ENCODE results near the gene CENPP. TPM values are rescaled to one million over a fixed set of nuclear protein-coding genes. Genes with fewer than 3 reads are reported as not detected.

CENPP gene
- polyA plus RNA-seq, 2 of the 4 experiments (the other 2 are of a cell fraction) = 7.2 to 13.4 TPM

- TF ChIP-seq MAZ (IDR thresholded peaks at IDR 0.05; ENCODE audit: borderline replicate concordance, low read depth, low read length) (no peak), KDM5A (IDR thresholded peaks at IDR 0.05) (no peak), MAX (IDR thresholded peaks at IDR 0.05) (no peak), MYC (IDR thresholded peaks at IDR 0.05; ENCODE audit: borderline replicate concordance, low read length) (no peak)
Measured at GRCh38 chr9:92525306-92525705, 199.6 kb downstream of the CENPP start (continued).

DNA sequence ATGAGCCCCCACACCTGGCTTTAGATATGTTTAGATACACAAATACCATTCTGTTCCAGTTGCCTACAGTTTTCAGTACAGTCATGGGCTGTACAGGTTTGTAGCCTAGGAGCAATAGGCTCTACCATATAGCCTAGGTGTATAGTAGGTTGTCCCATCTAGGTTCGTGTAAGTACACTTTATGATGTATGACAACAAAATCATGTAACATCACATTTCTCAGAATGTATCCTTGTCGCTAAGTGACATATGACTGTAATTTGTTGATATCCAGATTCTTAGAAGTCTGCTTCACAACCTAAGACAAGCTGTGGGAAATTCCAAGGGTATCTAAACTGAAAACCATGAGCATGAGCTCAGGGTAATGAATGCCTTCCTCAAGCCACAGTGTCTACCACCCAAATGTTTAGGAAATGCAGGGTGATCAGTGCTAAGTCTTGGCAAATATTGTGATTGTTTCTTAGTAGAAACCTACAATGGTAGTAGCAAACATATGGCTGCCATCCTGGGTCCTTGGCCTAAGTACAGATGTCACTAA is 201.6 kb downstream of the CENPP start:
- WGBS (ENCODE audit: missing lambda C conversion rate) = 93% methylated on average over 2 of the region's 2 CpGs
- FAIRE-seq = no peak

DNA sequence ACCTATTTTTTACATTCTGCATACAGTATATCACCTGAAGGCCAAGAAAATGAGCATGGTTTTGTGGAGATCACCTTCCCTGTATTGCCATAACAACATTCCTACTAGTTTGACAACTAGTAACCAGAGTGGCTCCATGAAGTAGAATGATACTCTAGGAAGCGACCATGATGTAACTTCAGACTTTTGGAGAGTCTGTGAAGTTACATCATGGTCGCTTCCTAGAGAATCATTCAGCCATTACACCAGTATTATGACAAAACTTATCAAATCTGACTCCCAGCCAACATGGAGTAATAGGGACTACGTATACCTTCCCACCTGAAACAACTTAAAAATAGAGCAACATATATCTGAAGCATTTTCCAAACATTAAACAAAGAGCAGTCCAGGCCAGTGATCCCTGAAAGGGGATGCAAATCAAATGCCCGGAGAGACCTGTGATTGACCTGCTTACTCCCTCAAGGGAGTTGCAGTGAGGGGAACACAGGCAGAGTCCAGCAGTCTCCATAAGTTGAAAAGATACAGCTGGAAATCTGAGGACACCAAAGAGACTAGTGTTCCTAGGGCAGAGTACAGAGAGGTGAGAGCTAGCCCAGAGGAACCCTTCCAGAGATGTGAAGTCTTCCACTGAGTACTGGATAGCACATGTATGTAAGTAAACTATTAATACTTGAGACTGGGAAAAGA is 202.2 kb downstream of the CENPP start:
- no peak for ATAC-seq
- ChIA-PET POLR2A (no interaction called here), CTCF (no interaction called here)
- DNase-seq (ENCODE audit: low read depth in 1 of 2, low spot score in 1 of 2) = no peak
- Histone ChIP-seq H3K4me2 (no peak overlapping the region), H3K4me3 (no peak overlapping the region), H3K27ac (no peak overlapping the region), H3K9me3 (no peaks in the 10 kb centered on the region), H3K4me1 (no peaks in the 10 kb centered on the region)
- FAIRE-seq = no peak
- WGBS (ENCODE audit: missing lambda C conversion rate) = 84% methylated on average over 4 of the region's 4 CpGs
- TF ChIP-seq RAD21 (conservative IDR thresholded peaks at IDR 0.05 in 1 of 2, IDR thresholded peaks at IDR 0.05 in 1 of 2) = no peak
- TF ChIP-seq, protein P1, sequence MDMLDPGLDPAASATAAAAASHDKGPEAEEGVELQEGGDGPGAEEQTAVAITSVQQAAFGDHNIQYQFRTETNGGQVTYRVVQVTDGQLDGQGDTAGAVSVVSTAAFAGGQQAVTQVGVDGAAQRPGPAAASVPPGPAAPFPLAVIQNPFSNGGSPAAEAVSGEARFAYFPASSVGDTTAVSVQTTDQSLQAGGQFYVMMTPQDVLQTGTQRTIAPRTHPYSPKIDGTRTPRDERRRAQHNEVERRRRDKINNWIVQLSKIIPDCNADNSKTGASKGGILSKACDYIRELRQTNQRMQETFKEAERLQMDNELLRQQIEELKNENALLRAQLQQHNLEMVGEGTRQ (IDR thresholded peaks at IDR 0.05) = no peak
- no peak for TF ChIP-seq CHD4 (IDR thresholded peaks at IDR 0.05; ENCODE audit: borderline replicate concordance)
- TF ChIP-seq KDM1A (IDR thresholded peaks at IDR 0.05; ENCODE audit: low read depth) = no peak
- TF ChIP-seq SREBF2 (IDR thresholded peaks at IDR 0.05) = no peak
- no peak for TF ChIP-seq HOXB5 (CRISPR knock-in tag; IDR thresholded peaks at IDR 0.05)
- no peak for TF ChIP-seq GATA3 (IDR thresholded peaks at IDR 0.05; ENCODE audit: borderline replicate concordance)
- no peak for TF ChIP-seq HOXA7 (CRISPR knock-in tag; IDR thresholded peaks at IDR 0.05)
- TF ChIP-seq MAX (IDR thresholded peaks at IDR 0.05) = no peak
- TF ChIP-seq NR3C1 (IDR thresholded peaks at IDR 0.05) = no peak
- TF ChIP-seq SMC3 (IDR thresholded peaks at IDR 0.05) = no peak
- no peak for TF ChIP-seq HMGXB4 (CRISPR knock-in tag; IDR thresholded peaks at IDR 0.05; ENCODE audit: borderline replicate concordance)
- no peak for TF ChIP-seq PHF8 (IDR thresholded peaks at IDR 0.05; ENCODE audit: borderline replicate concordance, low read depth)
- TF ChIP-seq ZC3H11A (IDR thresholded peaks at IDR 0.05) = no peak
- TF ChIP-seq EP300 (IDR thresholded peaks at IDR 0.05) = no peak
- no peak for TF ChIP-seq FOSB (CRISPR knock-in tag; IDR thresholded peaks at IDR 0.05)
- TF ChIP-seq ZSCAN20 (CRISPR knock-in tag; IDR thresholded peaks at IDR 0.05) = no peak

More for the DNA sequence above, 201.6 kb downstream of the CENPP start:
- H3K9me3 ChIP-seq = no peaks in the 10 kb centered on the region
- DNase-seq (ENCODE audit: low read depth in 1 of 2, low spot score in 1 of 2) = no peak
- no peak overlapping the region for H3K27ac ChIP-seq
- no peaks in the 10 kb centered on the region for H3K4me1 ChIP-seq
- no peak overlapping the region for H3K4me2 ChIP-seq
- TF ChIP-seq MAX (IDR thresholded peaks at IDR 0.05) (no peak), NR3C1 (IDR thresholded peaks at IDR 0.05) (no peak), ZFP36 (IDR thresholded peaks at IDR 0.05; ENCODE audit: borderline replicate concordance, partially characterized antibody) (no peak), TP53 (CRISPR knock-in tag; IDR thresholded peaks at IDR 0.05) (no peak), CBX2 (IDR thresholded peaks at IDR 0.05; ENCODE audit: borderline replicate concordance, low read depth) (no peak), RAD21 (conservative IDR thresholded peaks at IDR 0.05 in 1 of 2, IDR thresholded peaks at IDR 0.05 in 1 of 2) (no peak), GATA3 (IDR thresholded peaks at IDR 0.05; ENCODE audit: borderline replicate concordance) (no peak), PHF8 (IDR thresholded peaks at IDR 0.05; ENCODE audit: borderline replicate concordance, low read depth) (no peak), ZC3H11A (IDR thresholded peaks at IDR 0.05) (no peak), KDM1A (IDR thresholded peaks at IDR 0.05; ENCODE audit: low read depth) (no peak), ESRRA (IDR thresholded peaks at IDR 0.05; ENCODE audit: borderline replicate concordance, low read length) (no peak), EHF (CRISPR knock-in tag; IDR thresholded peaks at IDR 0.05) (no peak), MYC (IDR thresholded peaks at IDR 0.05; ENCODE audit: borderline replicate concordance, low read length) (no peak), SREBF2 (IDR thresholded peaks at IDR 0.05) (no peak), MAFK (IDR thresholded peaks at IDR 0.05; ENCODE audit: partially characterized antibody) (no peak), FOSL2 (IDR thresholded peaks at IDR 0.05) (no peak), FOSL2 (CRISPR knock-in tag; IDR thresholded peaks at IDR 0.05) (no peak), FOSB (CRISPR knock-in tag; IDR thresholded peaks at IDR 0.05) (no peak), ZNF302 (CRISPR knock-in tag; IDR thresholded peaks at IDR 0.05) (no peak), HOXB5 (CRISPR knock-in tag; IDR thresholded peaks at IDR 0.05) (no peak)
- TF ChIP-seq, protein P1 (IDR thresholded peaks at IDR 0.05) = no peak
- POLR2A ChIA-PET = no interaction called here
- no peak for ATAC-seq
- CTCF ChIA-PET = no interaction called here
- H3K4me3 ChIP-seq = no peak overlapping the region

Measured in A549 (cell line).